WTC11 (cell line): Measurements from ENCODE around the gene ROR2. TPM values are rescaled to one million over a fixed set of nuclear protein-coding genes. Genes with fewer than 3 reads are reported as not detected.

ENCODE experiments used
- ATAC-seq: fragments of 200-7000 bp; cut with Tn5 transposase; 2 replicates; pipeline ENCODE4 v1.10.0; 2021; ENCODE audit warnings: mild to moderate bottlenecking, moderate library complexity
- CTCF ChIA-PET: fragments of 300-600 bp; sonication (Branson Sonifier 250); formaldehyde crosslinking; loops from one replicate; lab custom pipeline; 2021; ENCODE audit warnings: antibody characterized with exemption; lab: Charles Lee
- POLR2A ChIA-PET: fragments of 350-600 bp; sonication (Branson Sonifier 250); formaldehyde crosslinking; loops from one replicate; lab custom pipeline; 2021; ENCODE audit warnings: antibody characterized with exemption; lab: Charles Lee
- DNase-seq: peaks from one replicate; pipeline ENCODE4 v3.0.0; 2021; ENCODE audit warnings: low spot score
- H3K27ac Mint-ChIP-seq: 2 replicates; pipeline ENCODE4 v1.8.0; 2021; ENCODE audit warnings: mixed read lengths
- H3K27me3 Mint-ChIP-seq: 2 replicates; pipeline ENCODE4 v1.8.0; 2021; ENCODE audit warnings: low read depth, mild to moderate bottlenecking, moderate library complexity, mixed read lengths
- H3K36me3 Mint-ChIP-seq: 2 replicates; pipeline ENCODE4 v1.8.0; 2021; ENCODE audit warnings: mixed read lengths
- H3K4me1 Mint-ChIP-seq: 2 replicates; pipeline ENCODE4 v1.8.0; 2022; ENCODE audit warnings: mixed read lengths
- H3K4me3 Mint-ChIP-seq: 2 replicates; pipeline ENCODE4 v1.8.0; 2021; ENCODE audit warnings: mild to moderate bottlenecking, moderate library complexity, mixed read lengths
- H3K9me3 Mint-ChIP-seq: 2 replicates; pipeline ENCODE4 v1.8.0; 2021; ENCODE audit warnings: mixed read lengths
- ELF4 ChIP-seq: sonication (generic); formaldehyde crosslinking; IDR thresholded peaks from 2 replicates; pipeline ENCODE4 v1.8.1; 2022; ENCODE audit warnings: low read depth, mild to moderate bottlenecking, moderate library complexity, missing genetic modification reagents
- EMX1 ChIP-seq: fragments of 250-450 bp; sonication (Bioruptor Pico); IDR thresholded peaks from 2 replicates; pipeline ENCODE4 v1.8.0; 2021; ENCODE audit warnings: mild to moderate bottlenecking
- ETV6 ChIP-seq: sonication (generic); formaldehyde crosslinking; IDR thresholded peaks from 2 replicates; pipeline ENCODE4 v1.8.1; 2022; ENCODE audit warnings: mild to moderate bottlenecking, missing genetic modification reagents
- FOXK1 ChIP-seq: sonication (generic); formaldehyde crosslinking; IDR thresholded peaks from 2 replicates; pipeline ENCODE4 v1.8.0; 2022; ENCODE audit warnings: mild to moderate bottlenecking, moderate library complexity, missing genetic modification reagents
- GABPB1 ChIP-seq: sonication (generic); formaldehyde crosslinking; IDR thresholded peaks from 2 replicates; pipeline ENCODE4 v1.8.1; 2023; ENCODE audit warnings: mild to moderate bottlenecking, missing genetic modification reagents
- KAT7 ChIP-seq: sonication (generic); formaldehyde crosslinking; IDR thresholded peaks from 2 replicates; pipeline ENCODE4 v1.8.1; 2023; ENCODE audit warnings: missing genetic modification reagents, mild to moderate bottlenecking, borderline replicate concordance
- NFE2L1 ChIP-seq: sonication (generic); formaldehyde crosslinking; IDR thresholded peaks from 2 replicates; pipeline ENCODE4 v1.8.1; 2023; ENCODE audit warnings: missing genetic modification reagents
- NR3C1 ChIP-seq: sonication (generic); formaldehyde crosslinking; conservative IDR thresholded peaks from 2 replicates; pipeline ENCODE4 v1.8.1; 2023; ENCODE audit warnings: low read depth, mild to moderate bottlenecking, missing genetic modification reagents
- OVOL2 ChIP-seq: fragments of 250-450 bp; sonication (Bioruptor Pico); IDR thresholded peaks from 2 replicates; pipeline ENCODE4 v1.9.0; 2021; ENCODE audit warnings: mild to moderate bottlenecking, borderline replicate concordance
- RORB ChIP-seq: fragments of 250-450 bp; sonication (Bioruptor Pico); IDR thresholded peaks from 2 replicates; pipeline ENCODE4 v1.9.0; 2021; ENCODE audit warnings: mild to moderate bottlenecking
- SP1 ChIP-seq: sonication (generic); formaldehyde crosslinking; conservative IDR thresholded peaks from 2 replicates; pipeline ENCODE4 v1.8.1; 2022; ENCODE audit warnings: missing genetic modification reagents
- ZNF121 ChIP-seq: sonication (generic); formaldehyde crosslinking; IDR thresholded peaks from 2 replicates; pipeline ENCODE4 v1.8.0; 2023; ENCODE audit warnings: missing genetic modification reagents
- ZNF138 ChIP-seq: sonication (generic); formaldehyde crosslinking; conservative IDR thresholded peaks from 2 replicates; pipeline ENCODE4 v1.8.1; 2022; ENCODE audit warnings: mild to moderate bottlenecking, moderate library complexity, missing genetic modification reagents
- ZNF396 ChIP-seq: fragments of 250-450 bp; sonication (Bioruptor Pico); IDR thresholded peaks from 2 replicates; pipeline ENCODE4 v1.8.0; 2021; ENCODE audit warnings: mild to moderate bottlenecking, moderate library complexity, borderline replicate concordance
- ZNF423 ChIP-seq: fragments of 250-450 bp; sonication (Bioruptor Pico); IDR thresholded peaks from 2 replicates; pipeline ENCODE4 v2.1.2; 2022; ENCODE audit warnings: mild to moderate bottlenecking, moderate library complexity
- total RNA-seq: library from RNA; stranded (reverse); gene quantifications from 3 replicates; pipeline ENCODE4 v1.2.3, GENCODE V29; 2021
- TF ChIP-seq, protein P1 (sequence below): fragments of 250-450 bp; sonication (Bioruptor Pico); IDR thresholded peaks from 2 replicates; pipeline ENCODE4 v1.9.0; 2021; ENCODE audit warnings: moderate library complexity, mild to moderate bottlenecking, inconsistent platforms, borderline replicate concordance
- TF ChIP-seq, protein P2 (sequence below): sonication (generic); formaldehyde crosslinking; IDR thresholded peaks from 2 replicates; pipeline ENCODE4 v1.8.0; 2022; ENCODE audit warnings: mild to moderate bottlenecking, missing genetic modification reagents
- TF ChIP-seq, protein P3 (sequence below): fragments of 250-450 bp; sonication (Bioruptor Pico); IDR thresholded peaks from 2 replicates; pipeline ENCODE4 v1.9.0; 2021; ENCODE audit warnings: mild to moderate bottlenecking
- TF ChIP-seq, protein P4 (sequence below): sonication (generic); formaldehyde crosslinking; IDR thresholded peaks from 2 replicates; pipeline ENCODE4 v1.8.0; 2022; ENCODE audit warnings: mild to moderate bottlenecking, missing genetic modification reagents
- TF ChIP-seq, protein P5 (sequence below): sonication (generic); formaldehyde crosslinking; IDR thresholded peaks from 2 replicates; pipeline ENCODE4 v1.8.1; 2023; ENCODE audit warnings: mild to moderate bottlenecking, missing genetic modification reagents
- TF ChIP-seq, protein P6 (sequence below): fragments of 250-450 bp; sonication (Bioruptor Pico); IDR thresholded peaks from 2 replicates; pipeline ENCODE4 v1.8.0; 2021; ENCODE audit warnings: mild to moderate bottlenecking

Gene ROR2
- total RNA-seq, 1 experiment from 2014 or later: 19.8 TPM

DNA sequence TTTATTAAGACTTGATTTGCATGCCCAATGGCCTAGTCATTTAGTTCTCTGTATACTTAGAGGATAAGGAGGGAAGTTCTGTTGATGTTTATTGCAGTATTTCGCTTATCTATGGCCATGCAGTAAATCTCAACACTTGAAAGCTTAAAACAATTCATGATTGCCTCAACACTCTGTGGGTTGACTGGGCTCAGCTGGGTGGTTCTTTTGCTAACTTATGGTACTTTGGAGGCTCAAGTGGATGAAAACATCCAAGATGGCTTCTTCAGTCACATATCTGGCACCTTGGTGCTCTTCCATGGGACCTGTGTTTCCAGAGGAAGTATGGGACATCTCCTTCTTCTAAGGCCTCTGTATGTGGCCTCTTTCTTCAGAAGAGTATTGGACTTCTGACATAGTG lies 10.3 kb upstream of the ROR2 start (continued):
- TF ChIP-seq, protein P1, sequence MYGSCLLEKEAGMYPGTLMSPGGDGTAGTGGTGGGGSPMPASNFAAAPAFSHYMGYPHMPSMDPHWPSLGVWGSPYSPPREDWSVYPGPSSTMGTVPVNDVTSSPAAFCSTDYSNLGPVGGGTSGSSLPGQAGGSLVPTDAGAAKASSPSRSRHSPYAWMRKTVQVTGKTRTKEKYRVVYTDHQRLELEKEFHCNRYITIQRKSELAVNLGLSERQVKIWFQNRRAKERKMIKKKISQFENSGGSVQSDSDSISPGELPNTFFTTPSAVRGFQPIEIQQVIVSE (CRISPR knock-in tag): no peak
- no peak for TF ChIP-seq ZNF138 (CRISPR knock-in tag)
- TF ChIP-seq, all 79 proteins: peak for 0

DNA sequence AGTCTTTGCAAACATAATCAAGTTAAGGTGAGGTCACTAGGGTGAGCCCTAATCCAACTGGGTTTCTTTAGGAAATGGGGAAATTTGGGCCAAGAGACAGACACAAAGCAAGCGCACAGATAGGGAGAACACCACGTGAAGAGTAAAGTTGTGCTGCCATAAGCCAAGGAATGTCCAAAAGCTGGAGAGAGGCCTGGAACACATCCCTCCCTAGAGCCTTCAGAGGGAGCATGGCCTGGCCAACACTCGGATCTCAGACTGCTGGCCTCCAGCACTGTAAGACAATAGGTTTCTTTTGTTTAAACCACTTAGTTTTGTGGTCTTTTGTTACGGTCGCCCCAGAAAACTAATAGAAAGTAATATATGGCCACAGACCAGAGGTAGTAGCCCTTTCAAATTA lies 8.1 kb upstream of the ROR2 start:
- Mint-ChIP-seq H3K27me3 (peaks cover 2% of the 10 kb centered on the region; the same call in 1 of the 2 replicates), H3K4me1 (peaks cover 7% of the 10 kb centered on the region; the same call in 1 of the 2 replicates)
- TF ChIP-seq ZNF121 (CRISPR knock-in tag) (no peak), GABPB1 (no peak), KAT7 (no peak), RORB (CRISPR knock-in tag) (no peak), ZNF423 (no peak), ELF4 (CRISPR knock-in tag) (no peak), EMX1 (no peak), ETV6 (CRISPR knock-in tag) (no peak), ZNF396 (no peak), FOXK1 (CRISPR knock-in tag) (no peak), OVOL2 (CRISPR knock-in tag) (no peak), NR3C1 (CRISPR knock-in tag) (no peak), SP1 (CRISPR knock-in tag) (no peak), NFE2L1 (CRISPR knock-in tag) (no peak)
- TF ChIP-seq, protein P2, sequence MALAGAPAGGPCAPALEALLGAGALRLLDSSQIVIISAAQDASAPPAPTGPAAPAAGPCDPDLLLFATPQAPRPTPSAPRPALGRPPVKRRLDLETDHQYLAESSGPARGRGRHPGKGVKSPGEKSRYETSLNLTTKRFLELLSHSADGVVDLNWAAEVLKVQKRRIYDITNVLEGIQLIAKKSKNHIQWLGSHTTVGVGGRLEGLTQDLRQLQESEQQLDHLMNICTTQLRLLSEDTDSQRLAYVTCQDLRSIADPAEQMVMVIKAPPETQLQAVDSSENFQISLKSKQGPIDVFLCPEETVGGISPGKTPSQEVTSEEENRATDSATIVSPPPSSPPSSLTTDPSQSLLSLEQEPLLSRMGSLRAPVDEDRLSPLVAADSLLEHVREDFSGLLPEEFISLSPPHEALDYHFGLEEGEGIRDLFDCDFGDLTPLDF (CRISPR knock-in tag): no peak
- TF ChIP-seq, protein P3, sequence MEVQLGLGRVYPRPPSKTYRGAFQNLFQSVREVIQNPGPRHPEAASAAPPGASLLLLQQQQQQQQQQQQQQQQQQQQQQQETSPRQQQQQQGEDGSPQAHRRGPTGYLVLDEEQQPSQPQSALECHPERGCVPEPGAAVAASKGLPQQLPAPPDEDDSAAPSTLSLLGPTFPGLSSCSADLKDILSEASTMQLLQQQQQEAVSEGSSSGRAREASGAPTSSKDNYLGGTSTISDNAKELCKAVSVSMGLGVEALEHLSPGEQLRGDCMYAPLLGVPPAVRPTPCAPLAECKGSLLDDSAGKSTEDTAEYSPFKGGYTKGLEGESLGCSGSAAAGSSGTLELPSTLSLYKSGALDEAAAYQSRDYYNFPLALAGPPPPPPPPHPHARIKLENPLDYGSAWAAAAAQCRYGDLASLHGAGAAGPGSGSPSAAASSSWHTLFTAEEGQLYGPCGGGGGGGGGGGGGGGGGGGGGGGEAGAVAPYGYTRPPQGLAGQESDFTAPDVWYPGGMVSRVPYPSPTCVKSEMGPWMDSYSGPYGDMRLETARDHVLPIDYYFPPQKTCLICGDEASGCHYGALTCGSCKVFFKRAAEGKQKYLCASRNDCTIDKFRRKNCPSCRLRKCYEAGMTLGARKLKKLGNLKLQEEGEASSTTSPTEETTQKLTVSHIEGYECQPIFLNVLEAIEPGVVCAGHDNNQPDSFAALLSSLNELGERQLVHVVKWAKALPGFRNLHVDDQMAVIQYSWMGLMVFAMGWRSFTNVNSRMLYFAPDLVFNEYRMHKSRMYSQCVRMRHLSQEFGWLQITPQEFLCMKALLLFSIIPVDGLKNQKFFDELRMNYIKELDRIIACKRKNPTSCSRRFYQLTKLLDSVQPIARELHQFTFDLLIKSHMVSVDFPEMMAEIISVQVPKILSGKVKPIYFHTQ (CRISPR knock-in tag): no peak
- TF ChIP-seq, protein P4, sequence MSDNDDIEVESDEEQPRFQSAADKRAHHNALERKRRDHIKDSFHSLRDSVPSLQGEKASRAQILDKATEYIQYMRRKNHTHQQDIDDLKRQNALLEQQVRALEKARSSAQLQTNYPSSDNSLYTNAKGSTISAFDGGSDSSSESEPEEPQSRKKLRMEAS (CRISPR knock-in tag): no peak
- TF ChIP-seq, protein P5, sequence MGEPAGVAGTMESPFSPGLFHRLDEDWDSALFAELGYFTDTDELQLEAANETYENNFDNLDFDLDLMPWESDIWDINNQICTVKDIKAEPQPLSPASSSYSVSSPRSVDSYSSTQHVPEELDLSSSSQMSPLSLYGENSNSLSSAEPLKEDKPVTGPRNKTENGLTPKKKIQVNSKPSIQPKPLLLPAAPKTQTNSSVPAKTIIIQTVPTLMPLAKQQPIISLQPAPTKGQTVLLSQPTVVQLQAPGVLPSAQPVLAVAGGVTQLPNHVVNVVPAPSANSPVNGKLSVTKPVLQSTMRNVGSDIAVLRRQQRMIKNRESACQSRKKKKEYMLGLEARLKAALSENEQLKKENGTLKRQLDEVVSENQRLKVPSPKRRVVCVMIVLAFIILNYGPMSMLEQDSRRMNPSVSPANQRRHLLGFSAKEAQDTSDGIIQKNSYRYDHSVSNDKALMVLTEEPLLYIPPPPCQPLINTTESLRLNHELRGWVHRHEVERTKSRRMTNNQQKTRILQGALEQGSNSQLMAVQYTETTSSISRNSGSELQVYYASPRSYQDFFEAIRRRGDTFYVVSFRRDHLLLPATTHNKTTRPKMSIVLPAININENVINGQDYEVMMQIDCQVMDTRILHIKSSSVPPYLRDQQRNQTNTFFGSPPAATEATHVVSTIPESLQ (CRISPR knock-in tag): no peak
- TF ChIP-seq, protein P6, sequence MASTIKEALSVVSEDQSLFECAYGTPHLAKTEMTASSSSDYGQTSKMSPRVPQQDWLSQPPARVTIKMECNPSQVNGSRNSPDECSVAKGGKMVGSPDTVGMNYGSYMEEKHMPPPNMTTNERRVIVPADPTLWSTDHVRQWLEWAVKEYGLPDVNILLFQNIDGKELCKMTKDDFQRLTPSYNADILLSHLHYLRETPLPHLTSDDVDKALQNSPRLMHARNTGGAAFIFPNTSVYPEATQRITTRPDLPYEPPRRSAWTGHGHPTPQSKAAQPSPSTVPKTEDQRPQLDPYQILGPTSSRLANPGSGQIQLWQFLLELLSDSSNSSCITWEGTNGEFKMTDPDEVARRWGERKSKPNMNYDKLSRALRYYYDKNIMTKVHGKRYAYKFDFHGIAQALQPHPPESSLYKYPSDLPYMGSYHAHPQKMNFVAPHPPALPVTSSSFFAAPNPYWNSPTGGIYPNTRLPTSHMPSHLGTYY (CRISPR knock-in tag): no peak
- TF ChIP-seq, all 79 proteins: peak for 0
- Mint-ChIP-seq H3K9me3 (peaks cover 10% of the 10 kb centered on the region), H3K4me3 (no peak overlapping the region), H3K27ac (no peak overlapping the region), H3K36me3 (peaks cover 5% of the 10 kb centered on the region)
- POLR2A ChIA-PET: no interaction called here
- CTCF ChIA-PET: interaction anchor here (1.2 to 1.6 kb wide), 2 partner anchors 8 to 200 kb away, joined by 3 read pairs; no protein-coding TSS in a partner anchor
- ATAC-seq: no peak
- DNase-seq: no peak
